ENCODE data around the gene B4GALT6. TPM values are rescaled to one million over a fixed set of nuclear protein-coding genes. Genes with fewer than 3 reads are reported as not detected.

Gene B4GALT6
- total RNA-seq, 1 donor, result 2.2 TPM

GRCh38 chr18:31657823-31658669, 26.3 kb downstream of the B4GALT6 start:
- Histone ChIP-seq H3K4me1 (ENCODE audit: insufficient read depth, low read length) (peaks cover 21% of the 10 kb centered on the region), H3K27me3 (ENCODE audit: insufficient read depth, low read length) (no peaks in the 10 kb centered on the region), H3K4me3 (ENCODE audit: insufficient read depth, low read length) (no peak overlapping the region), H2AFZ (ENCODE audit: low read length) (no peak overlapping the region), H3K36me3 (ENCODE audit: insufficient read depth, low read length) (no peaks in the 10 kb centered on the region), H3K4me2 (ENCODE audit: insufficient read depth, low read length) (peak overlapping the region; percentile 16), H3K27ac (ENCODE audit: low read depth, low read length) (no peak overlapping the region), H4K20me1 (ENCODE audit: insufficient read depth, low read length) (no peaks in the 10 kb centered on the region), H3K9me3 (ENCODE audit: low read depth, low read length) (no peaks in the 10 kb centered on the region), H3K79me2 (ENCODE audit: insufficient read depth, low read length) (no peaks in the 10 kb centered on the region)
- no peak for TF ChIP-seq CTCF (IDR thresholded peaks at IDR 0.05; ENCODE audit: extremely low read depth, low read depth, low read length)
- DNase-seq (ENCODE audit: insufficient read length, low spot score, missing footprints), result no peak

- Histone ChIP-seq H3K79me2 (ENCODE audit: insufficient read depth, low read length) (no peaks in the 10 kb centered on the region), H3K4me3 (ENCODE audit: insufficient read depth, low read length) (no peak overlapping the region), H4K20me1 (ENCODE audit: insufficient read depth, low read length) (no peaks in the 10 kb centered on the region), H3K27me3 (ENCODE audit: insufficient read depth, low read length) (no peaks in the 10 kb centered on the region), H2AFZ (ENCODE audit: low read length) (no peak overlapping the region), H3K4me1 (ENCODE audit: insufficient read depth, low read length) (peaks cover 14% of the 10 kb centered on the region), H3K9me3 (ENCODE audit: low read depth, low read length) (no peaks in the 10 kb centered on the region), H3K36me3 (ENCODE audit: insufficient read depth, low read length) (no peaks in the 10 kb centered on the region), H3K4me2 (ENCODE audit: insufficient read depth, low read length) (no peak overlapping the region), H3K27ac (ENCODE audit: low read depth, low read length) (no peak overlapping the region)
- TF ChIP-seq CTCF (IDR thresholded peaks at IDR 0.05; ENCODE audit: extremely low read depth, low read depth, low read length), result no peak
- no peak for DNase-seq (ENCODE audit: insufficient read length, low spot score, missing footprints)
Observed at GRCh38 chr18:31656754-31657153, 27.6 kb downstream of the B4GALT6 start.

GRCh38 chr18:31655354-31655753, 29.0 kb downstream of the B4GALT6 start:
- no peaks in the 10 kb centered on the region for H3K9me3 ChIP-seq (ENCODE audit: low read depth, low read length)
- no peak overlapping the region for H3K4me3 ChIP-seq (ENCODE audit: insufficient read depth, low read length)
- H3K79me2 ChIP-seq (ENCODE audit: insufficient read depth, low read length), result no peaks in the 10 kb centered on the region
- no peak for DNase-seq (ENCODE audit: insufficient read length, low spot score, missing footprints)
- H3K27ac ChIP-seq (ENCODE audit: low read depth, low read length), result no peak overlapping the region
- no peak overlapping the region for H3K4me2 ChIP-seq (ENCODE audit: insufficient read depth, low read length)
- no peak overlapping the region for H2AFZ ChIP-seq (ENCODE audit: low read length)
- H3K4me1 ChIP-seq (ENCODE audit: insufficient read depth, low read length), result peaks cover 10% of the 10 kb centered on the region
- H3K27me3 ChIP-seq (ENCODE audit: insufficient read depth, low read length), result no peaks in the 10 kb centered on the region
- no peaks in the 10 kb centered on the region for H4K20me1 ChIP-seq (ENCODE audit: insufficient read depth, low read length)
- no peak for TF ChIP-seq CTCF (IDR thresholded peaks at IDR 0.05; ENCODE audit: extremely low read depth, low read depth, low read length)
- H3K36me3 ChIP-seq (ENCODE audit: insufficient read depth, low read length), result no peaks in the 10 kb centered on the region

GRCh38 chr18:31652877-31653276, 31.5 kb downstream of the B4GALT6 start:
- peaks cover 8% of the 10 kb centered on the region for H3K4me1 ChIP-seq (ENCODE audit: insufficient read depth, low read length)
- no peak for TF ChIP-seq CTCF (IDR thresholded peaks at IDR 0.05; ENCODE audit: extremely low read depth, low read depth, low read length)
- no peak overlapping the region for H3K27ac ChIP-seq (ENCODE audit: low read depth, low read length)
- no peaks in the 10 kb centered on the region for H3K79me2 ChIP-seq (ENCODE audit: insufficient read depth, low read length)
- no peaks in the 10 kb centered on the region for H3K27me3 ChIP-seq (ENCODE audit: insufficient read depth, low read length)
- H2AFZ ChIP-seq (ENCODE audit: low read length), result no peak overlapping the region
- no peaks in the 10 kb centered on the region for H3K9me3 ChIP-seq (ENCODE audit: low read depth, low read length)
- no peak overlapping the region for H3K4me2 ChIP-seq (ENCODE audit: insufficient read depth, low read length)
- no peaks in the 10 kb centered on the region for H3K36me3 ChIP-seq (ENCODE audit: insufficient read depth, low read length)
- H4K20me1 ChIP-seq (ENCODE audit: insufficient read depth, low read length), result no peaks in the 10 kb centered on the region
- no peak overlapping the region for H3K4me3 ChIP-seq (ENCODE audit: insufficient read depth, low read length)
- DNase-seq (ENCODE audit: insufficient read length, low spot score, missing footprints), result no peak

Measured in osteoblast (primary cell).